Stimulated activated CD8-positive, alpha-beta memory T cell treated with anti-CD3 and anti-CD28 coated beads, Interleukin-2, amount 100 ng/mL, for 1 hour (primary cell): ENCODE data around the gene CTAGE4.
"Not testable (repeated sequence)": the region's sequence is repeated elsewhere in the genome, so short reads cannot be mapped to it uniquely, and the experiment has no call there.

Source experiments
- DNase-seq, 2 donors: peaks; one replicate each; pipeline ENCODE4 v3.0.0-alpha.2; 2020; ENCODE audit warnings: low read depth in 2 of 2

CTAGE4 gene, protein sequence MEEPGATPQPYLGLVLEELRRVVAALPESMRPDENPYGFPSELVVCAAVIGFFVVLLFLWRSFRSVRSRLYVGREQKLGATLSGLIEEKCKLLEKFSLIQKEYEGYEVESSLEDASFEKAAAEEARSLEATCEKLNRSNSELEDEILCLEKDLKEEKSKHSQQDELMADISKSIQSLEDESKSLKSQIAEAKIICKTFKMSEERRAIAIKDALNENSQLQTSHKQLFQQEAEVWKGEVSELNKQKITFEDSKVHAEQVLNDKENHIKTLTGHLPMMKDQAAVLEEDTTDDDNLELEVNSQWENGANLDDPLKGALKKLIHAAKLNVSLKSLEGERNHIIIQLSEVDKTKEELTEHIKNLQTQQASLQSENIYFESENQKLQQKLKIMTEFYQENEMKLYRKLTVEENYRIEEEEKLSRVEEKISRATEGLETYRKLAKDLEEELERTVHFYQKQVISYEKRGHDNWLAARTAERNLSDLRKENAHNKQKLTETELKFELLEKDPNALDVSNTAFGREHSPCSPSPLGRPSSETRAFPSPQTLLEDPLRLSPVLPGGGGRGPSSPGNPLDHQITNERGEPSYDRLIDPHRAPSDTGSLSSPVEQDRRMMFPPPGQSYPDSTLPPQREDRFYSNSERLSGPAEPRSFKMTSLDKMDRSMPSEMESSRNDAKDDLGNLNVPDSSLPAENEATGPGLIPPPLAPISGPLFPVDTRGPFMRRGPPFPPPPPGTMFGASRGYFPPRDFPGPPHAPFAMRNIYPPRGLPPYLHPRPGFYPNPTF

GRCh38 chr7:144183166-144183565 lies at the start of gene CTAGE4:
Gene CTAGE4 (plus strand): TSS chr7:144183466. CDS start chr7:144183504, 38 bp downstream.
- DNase-seq = not testable (repeated sequence)

DNA sequence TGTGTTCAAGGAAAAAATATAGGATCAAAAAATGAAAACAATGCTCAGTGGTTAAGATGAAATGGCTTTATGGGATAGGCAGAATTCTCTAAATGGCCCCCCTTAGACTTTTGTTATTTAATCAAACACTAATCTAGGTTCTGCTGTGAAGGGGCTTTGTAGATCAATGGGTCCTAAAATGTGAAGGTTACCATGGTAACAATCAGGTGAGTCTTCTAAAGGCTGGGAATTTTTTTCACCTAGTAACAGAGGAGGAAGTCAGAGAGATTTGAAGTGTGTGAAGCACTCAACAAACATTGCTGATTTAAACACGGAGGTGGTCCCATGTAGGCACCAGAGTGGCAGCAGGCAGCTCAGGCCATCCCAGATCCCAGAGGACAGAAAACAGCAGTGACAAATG lies 49.1 kb upstream of the CTAGE4 start:
- DNase-seq = no peak

- no peak for DNase-seq
These were observed 45.8 kb upstream of the CTAGE4 start for GRCh38 chr7:144137501-144137900.

- DNase-seq = no peak
These were observed 41.1 kb upstream of the CTAGE4 start for GRCh38 chr7:144142187-144142586.

- no peak for DNase-seq
These were observed 38.8 kb upstream of the CTAGE4 start for GRCh38 chr7:144144426-144144825.

DNA sequence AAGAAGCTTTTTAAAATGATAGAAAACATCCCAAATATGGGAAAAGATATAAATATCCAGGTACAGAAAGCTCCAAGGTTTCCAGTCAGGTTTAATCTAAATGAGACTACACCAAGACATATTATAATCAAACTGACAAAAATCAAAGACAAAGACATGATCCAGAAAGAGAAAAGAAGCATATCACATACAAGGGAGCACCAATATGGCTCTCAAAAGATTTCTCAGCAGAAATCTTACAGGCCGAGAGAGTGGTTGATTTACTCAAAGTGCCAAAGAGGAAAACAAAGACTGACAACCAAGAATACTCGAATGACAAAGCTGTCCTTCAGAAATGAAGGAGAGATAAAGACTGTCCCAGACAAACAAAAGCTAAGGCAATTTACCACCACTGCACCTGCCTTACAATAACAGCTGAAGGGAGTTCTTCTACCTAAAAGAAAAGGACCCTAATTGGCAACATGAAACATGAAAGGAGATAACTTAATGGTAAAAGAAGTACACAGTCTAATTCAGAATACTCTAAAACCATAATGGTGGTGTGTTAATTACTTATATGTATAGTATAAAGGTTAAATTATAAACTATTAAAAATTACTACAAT lies 34.9 kb upstream of the CTAGE4 start:
- no peak for DNase-seq

DNA sequence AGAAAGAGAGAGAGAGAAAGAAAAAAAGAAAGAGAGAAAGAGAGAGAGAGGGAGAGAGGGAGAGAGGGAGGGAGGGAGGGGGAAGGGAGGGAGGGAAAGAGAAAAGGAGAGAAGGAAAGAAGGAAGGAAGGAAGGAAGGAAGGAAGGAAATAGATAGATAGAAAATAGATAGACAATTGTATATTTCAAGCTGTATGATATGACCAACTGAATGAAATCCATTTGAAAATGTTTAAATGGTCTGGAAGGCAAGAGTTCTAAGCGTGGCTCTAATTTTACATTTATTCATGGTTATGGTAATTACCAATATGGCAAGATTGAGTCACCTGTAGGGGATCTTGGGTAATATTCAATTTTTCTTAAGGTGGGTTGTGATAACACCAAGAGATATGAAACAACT lies 24.4 kb upstream of the CTAGE4 start:
- DNase-seq = no peak

DNA sequence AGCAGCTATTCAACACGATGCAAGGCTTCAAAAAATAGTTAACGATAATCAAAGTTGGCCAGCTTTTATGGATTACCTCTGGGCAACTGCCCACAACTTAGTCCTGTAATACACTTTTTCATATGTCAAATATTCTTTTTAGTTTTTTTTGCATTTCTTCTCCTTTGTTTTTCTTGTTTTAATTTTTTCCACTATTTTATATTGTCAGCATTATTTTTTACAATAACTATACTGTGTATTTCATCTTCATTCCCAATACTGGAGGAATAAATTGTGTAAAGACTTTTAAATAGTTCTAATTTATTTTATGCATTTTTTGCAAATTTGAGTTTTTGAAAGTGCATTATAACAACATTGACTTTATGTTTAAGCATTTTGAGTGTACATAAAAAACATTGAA lies 18.5 kb upstream of the CTAGE4 start:
- DNase-seq = no peak

DNA sequence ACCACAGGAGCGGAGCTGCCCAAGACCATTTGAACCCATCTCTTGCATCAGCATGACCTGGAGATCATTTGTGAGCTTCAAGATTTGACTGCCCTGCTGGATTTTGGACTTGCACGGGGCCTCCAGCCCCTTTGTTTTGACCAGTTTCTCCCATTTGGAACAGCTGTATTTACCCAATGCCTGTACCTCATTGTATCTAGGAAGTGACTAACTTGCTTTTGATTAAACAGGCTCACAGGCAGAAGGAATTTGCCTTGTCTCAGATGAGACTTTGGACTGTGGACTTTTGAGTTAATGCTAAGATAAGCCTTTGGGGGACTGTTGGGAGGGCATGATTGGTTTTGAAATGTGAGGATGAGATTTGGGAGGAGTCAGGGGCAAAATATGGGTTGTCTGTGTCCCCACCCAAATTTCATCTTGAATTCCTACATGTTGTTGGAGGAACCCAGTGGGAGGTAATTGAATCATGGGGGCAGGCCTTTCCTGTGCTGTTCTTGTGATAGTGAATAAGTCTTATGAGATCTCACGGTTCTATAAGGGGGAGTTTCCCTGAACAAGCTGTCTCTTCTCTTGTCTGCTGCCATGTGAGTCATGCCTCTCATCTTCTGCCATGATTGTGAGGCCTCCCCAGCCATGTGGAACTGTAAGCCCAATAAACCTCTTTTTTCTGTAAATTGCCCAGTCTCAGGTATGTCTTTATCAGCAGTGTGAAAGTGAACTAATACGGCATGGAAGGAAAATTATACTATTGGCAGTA lies 11.5 kb upstream of the CTAGE4 start:
- DNase-seq = not testable (repeated sequence)

- DNase-seq = no peak
These were observed 8.7 kb upstream of the CTAGE4 start for GRCh38 chr7:144174613-144175012.

DNA sequence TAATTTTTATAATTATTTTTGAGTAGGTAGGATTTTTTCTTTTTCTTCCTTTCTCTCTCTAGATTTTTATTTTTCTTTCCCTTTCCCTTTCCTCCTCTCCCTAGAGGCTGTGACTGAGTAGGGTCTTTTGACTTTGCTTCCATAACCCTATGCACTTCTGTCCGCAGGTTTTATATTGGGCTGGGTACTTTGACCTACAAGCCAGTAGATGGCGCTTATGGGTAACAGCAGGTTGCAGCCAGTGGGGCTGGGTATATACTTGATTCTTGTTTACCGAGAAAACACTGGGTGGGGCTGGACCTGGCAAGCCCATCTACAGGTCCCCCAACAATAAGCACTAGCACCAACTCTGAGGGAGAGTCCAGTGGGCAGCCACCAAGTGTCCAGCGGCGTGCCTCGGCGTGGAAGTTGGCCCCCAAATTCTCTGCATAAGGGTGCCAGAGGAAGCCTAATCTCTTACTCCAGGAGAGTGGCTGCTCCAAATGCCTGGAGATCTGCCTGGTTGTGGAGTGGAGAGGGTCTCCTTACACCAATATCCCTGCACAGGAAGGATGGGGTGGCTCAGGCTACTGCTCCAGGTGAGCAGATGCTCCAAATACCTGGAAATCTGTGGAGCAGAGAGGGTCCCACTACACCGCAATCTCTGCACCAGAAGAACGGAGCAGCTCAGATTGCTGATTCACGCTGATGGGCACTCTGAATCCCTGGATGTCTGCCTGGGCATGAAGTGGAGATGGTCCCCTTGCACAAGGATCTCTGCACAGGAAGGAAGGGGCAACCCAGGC lies 4.7 kb upstream of the CTAGE4 start:
- DNase-seq = not testable (repeated sequence)

GRCh38 chr7:144179165-144179479 lies 4.1 kb upstream of the CTAGE4 start:
- DNase-seq = not testable (repeated sequence)

- DNase-seq = not testable (repeated sequence)
These were observed 4.6 kb downstream of the CTAGE4 start for GRCh38 chr7:144187848-144188247.

DNA sequence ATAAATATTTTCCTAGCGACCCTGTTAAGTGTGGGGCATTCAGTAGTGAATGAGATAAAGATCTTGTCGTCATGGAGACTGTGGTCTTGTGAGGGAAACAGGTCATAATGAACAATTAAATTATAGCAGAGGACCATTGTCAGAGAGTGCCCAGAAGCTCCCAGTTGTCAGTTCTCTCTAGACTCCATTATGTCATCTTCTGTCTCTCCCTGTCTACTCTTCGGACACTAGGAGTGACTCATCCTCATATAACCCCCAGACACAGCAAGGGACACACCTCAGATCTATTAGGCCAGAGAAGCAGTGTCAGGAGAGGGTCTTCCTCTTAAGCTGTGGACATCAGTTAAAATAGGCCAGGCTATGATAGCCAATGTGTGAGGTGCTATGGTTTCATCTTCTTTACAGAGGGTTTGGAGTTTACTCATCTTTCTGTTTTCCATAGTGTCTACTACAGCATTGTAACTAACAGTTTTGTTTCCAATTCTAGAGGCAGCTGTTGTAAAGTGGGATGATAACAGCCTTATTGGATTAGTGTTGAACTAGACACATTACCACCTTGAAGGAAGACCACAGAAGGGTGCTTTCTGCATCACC lies 5.4 kb downstream of the CTAGE4 start:
- DNase-seq = not testable (repeated sequence)

DNA sequence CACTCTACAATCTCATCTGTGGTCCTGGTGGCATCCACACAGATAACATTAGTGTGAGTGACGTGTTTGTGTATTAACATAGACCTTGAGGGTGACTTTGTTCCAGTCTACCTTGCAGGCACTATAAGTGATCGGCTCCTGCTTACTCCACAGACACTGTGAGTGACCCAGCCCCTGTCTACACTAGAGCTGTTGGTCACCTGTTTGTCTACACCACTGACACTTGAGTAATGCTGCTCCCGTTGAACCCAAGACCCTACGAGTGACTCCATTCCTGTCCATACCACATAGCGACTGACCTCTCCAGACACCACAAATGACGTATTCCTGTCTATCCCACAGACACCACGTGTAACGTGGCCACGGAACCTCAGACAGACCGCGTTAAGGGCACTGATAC lies 10.5 kb downstream of the CTAGE4 start:
- DNase-seq = not testable (repeated sequence)

DNA sequence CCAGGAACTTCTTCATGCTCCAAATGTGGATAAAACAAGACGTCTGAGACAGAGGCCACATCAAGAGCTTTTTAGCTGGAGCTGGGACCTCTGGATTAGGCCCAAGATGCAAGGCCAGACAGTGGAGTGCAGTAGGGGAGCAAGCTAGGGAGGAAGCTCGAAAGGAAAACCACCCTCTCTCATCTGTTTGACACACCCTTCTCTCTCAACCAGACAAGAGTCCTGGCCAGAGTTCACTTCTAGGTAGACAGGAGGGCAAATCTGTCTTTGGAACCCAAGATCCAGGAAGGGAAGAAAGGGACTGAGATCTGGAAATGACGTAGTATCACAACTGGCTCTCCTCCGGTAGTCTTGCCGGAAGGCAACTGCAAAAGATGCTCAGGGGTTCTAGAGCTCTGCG lies 11.2 kb downstream of the CTAGE4 start:
- DNase-seq = not testable (repeated sequence)

DNA sequence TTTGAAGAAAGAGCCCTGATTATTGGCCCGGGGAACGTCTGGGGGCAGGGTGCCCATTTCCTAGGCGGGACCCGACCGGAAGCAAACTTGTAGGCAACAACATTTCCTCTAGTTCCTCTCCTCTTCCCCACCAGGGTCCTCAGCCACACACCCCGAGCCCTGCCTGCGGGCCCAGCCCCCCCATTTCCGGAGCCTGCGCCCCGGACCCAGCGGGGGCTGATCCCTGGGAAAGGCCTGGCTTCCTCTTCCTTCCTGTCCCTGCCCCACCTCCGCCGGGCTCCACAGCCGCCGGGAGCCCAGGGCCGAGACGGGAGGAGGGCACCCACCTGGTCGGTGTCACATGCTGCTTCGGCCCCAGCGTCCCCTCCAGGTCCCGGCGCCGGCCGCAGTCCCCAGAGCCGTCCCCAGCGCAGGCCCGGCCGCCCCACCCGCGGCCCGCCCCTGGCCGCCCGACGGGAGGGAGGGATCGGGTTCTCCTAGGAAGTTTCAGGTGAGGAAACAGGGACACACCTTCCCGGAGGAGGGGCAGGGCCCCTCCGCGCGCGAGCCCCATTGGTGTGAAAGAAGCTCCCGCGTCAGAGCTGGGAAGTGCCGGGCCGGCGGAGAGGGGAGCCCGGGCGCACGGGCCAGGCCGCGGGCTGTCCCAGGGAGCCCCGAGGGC lies 12.1 kb downstream of the CTAGE4 start, which contains the start of gene ARHGEF35:
Gene ARHGEF35, minus strand, starts transcription at position 622 of the 661 bp plus-strand sequence. CDS start 7,450 bp downstream, outside the sequence.
- DNase-seq = not testable (repeated sequence)

DNA sequence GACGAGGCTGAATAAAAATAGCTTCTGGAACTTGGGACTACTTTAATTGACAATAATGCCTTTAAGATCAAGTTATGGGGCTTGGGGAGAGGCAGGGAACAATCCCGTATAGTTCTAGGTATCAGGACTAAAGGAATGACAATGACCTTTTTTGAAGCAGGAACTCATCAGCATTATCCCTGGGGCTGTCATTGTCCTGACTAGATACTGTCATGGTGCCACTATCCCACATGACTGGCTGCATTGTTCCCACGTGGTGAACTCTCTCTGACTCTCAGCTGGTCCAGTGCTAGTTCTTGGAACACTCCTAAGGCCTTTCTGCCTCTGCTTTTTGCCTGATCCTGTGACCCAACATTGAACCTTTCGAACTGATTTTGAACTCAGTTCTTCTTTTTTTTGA lies 15.7 kb downstream of the CTAGE4 start:
- not testable (repeated sequence) for DNase-seq

- not testable (repeated sequence) for DNase-seq
These were observed 18.7 kb downstream of the CTAGE4 start for GRCh38 chr7:144201978-144202377.

DNA sequence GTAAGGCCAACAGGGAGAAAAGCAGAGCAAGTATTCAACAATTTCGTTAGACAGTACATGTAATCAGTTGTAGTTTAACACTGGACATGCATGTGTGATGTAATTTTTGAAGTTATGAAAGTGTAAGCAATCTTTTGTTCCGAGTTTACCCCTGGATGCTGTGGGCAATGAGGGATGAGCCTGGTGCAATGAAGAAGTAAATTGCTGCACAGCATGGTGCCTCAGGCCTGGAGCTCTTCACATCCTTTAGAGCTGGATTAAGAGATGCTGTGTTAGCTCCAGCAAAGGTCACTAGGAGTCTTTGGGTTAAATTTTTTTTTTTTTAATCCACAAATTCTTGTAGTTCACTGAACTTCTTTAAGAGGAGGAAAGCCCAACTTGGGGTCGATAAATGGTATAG lies 19.8 kb downstream of the CTAGE4 start:
- DNase-seq = not testable (repeated sequence)
